IPS-18c (cell line): ENCODE data around the gene SRCIN1.

Experiments used
- H3K4me3 ChIP-seq: 2 replicates; pipeline ENCODE4 v1.7.0; 2013; ENCODE audit warnings: low read depth, mild to moderate bottlenecking, low read length, moderate library complexity; ENCODE audit not compliant: insufficient read depth
- H3K9me3 ChIP-seq: one replicate; pipeline ENCODE4 v1.6.1; 2013; ENCODE audit warnings: mild to moderate bottlenecking, low read length, moderate library complexity; ENCODE audit not compliant: control insufficient read depth, insufficient read depth

Gene SRCIN1

GRCh38 chr17:38587947-38588787 is 17.6 kb downstream of the SRCIN1 start:
- Histone ChIP-seq H3K9me3 (peaks cover 2% of the 10 kb centered on the region), H3K4me3 (no peak overlapping the region)

GRCh38 chr17:38587203-38587602 is 18.5 kb downstream of the SRCIN1 start:
- Histone ChIP-seq H3K4me3 (no peak overlapping the region), H3K9me3 (peaks cover 2% of the 10 kb centered on the region)

GRCh38 chr17:38586788-38587187 is 19.0 kb downstream of the SRCIN1 start:
- Histone ChIP-seq H3K9me3 (peaks cover 2% of the 10 kb centered on the region), H3K4me3 (no peak overlapping the region)

- no peak overlapping the region for H3K4me3 ChIP-seq
Measured at GRCh38 chr17:38585918-38586529, 19.7 kb downstream of the SRCIN1 start.

GRCh38 chr17:38585056-38585917 is 20.5 kb downstream of the SRCIN1 start:
- H3K9me3 ChIP-seq = peaks cover 2% of the 10 kb centered on the region
- no peak overlapping the region; the same call in 1 of the 2 replicates for H3K4me3 ChIP-seq

More at GRCh38 chr17:38585918-38586529, 19.7 kb downstream of the SRCIN1 start:
- peaks cover 2% of the 10 kb centered on the region for H3K9me3 ChIP-seq

- Histone ChIP-seq H3K9me3 (peaks cover 2% of the 10 kb centered on the region), H3K4me3 (no peak overlapping the region; the same call in 1 of the 2 replicates)
Measured at GRCh38 chr17:38584350-38584925, 21.3 kb downstream of the SRCIN1 start.

GRCh38 chr17:38583828-38584349 is 21.9 kb downstream of the SRCIN1 start:
- H3K4me3 ChIP-seq = no peak overlapping the region
- H3K9me3 ChIP-seq = peaks cover 2% of the 10 kb centered on the region

GRCh38 chr17:38583176-38583575 is 22.6 kb downstream of the SRCIN1 start:
- Histone ChIP-seq H3K4me3 (no peak overlapping the region), H3K9me3 (peaks cover 2% of the 10 kb centered on the region)

- H3K4me3 ChIP-seq = no peak overlapping the region
- H3K9me3 ChIP-seq = peaks cover 2% of the 10 kb centered on the region
Measured at GRCh38 chr17:38582069-38582468, 23.7 kb downstream of the SRCIN1 start.

GRCh38 chr17:38579934-38580333 is 25.8 kb downstream of the SRCIN1 start:
- H3K9me3 ChIP-seq = peaks cover 2% of the 10 kb centered on the region
- no peak overlapping the region for H3K4me3 ChIP-seq

- H3K9me3 ChIP-seq = peaks cover 2% of the 10 kb centered on the region
- H3K4me3 ChIP-seq = peak overlapping the region; percentile 38
Measured at GRCh38 chr17:38579083-38579480, 26.7 kb downstream of the SRCIN1 start.

GRCh38 chr17:38578229-38579082 is 27.3 kb downstream of the SRCIN1 start:
- H3K9me3 ChIP-seq = no peaks in the 10 kb centered on the region
- peak overlapping the region; percentile 41 for H3K4me3 ChIP-seq

GRCh38 chr17:38577645-38578173 is 28.0 kb downstream of the SRCIN1 start:
- Histone ChIP-seq H3K9me3 (no peaks in the 10 kb centered on the region), H3K4me3 (no peak overlapping the region)

GRCh38 chr17:38577244-38577643 is 28.5 kb downstream of the SRCIN1 start:
- no peak overlapping the region for H3K4me3 ChIP-seq
- no peaks in the 10 kb centered on the region for H3K9me3 ChIP-seq

GRCh38 chr17:38575781-38576180 is 30.0 kb downstream of the SRCIN1 start:
- Histone ChIP-seq H3K9me3 (no peaks in the 10 kb centered on the region), H3K4me3 (no peak overlapping the region)

- no peak overlapping the region for H3K4me3 ChIP-seq
- H3K9me3 ChIP-seq = no peaks in the 10 kb centered on the region
Measured at GRCh38 chr17:38574712-38575111, 31.0 kb downstream of the SRCIN1 start.
